G401 (cell line): ENCODE data around the gene G6PC1. TPM values are rescaled to one million over a fixed set of nuclear protein-coding genes. Genes with fewer than 3 reads are reported as not detected.
"Not testable (repeated sequence)": the region's sequence is repeated elsewhere in the genome, so short reads cannot be mapped to it uniquely, and the experiment has no call there.

Experiments used
- DNase-seq: peaks from one replicate; pipeline ENCODE4 v3.0.0-alpha.2; 2015; ENCODE audit warnings: low spot score
- in situ Hi-C: cut with HindIII; loops from 2 replicates; pipeline ENCODE4 v1.10.0; 2016; ENCODE audit warnings: low sequenced_read_pairs, mixed read lengths
- total RNA-seq: library from RNA; depleted of rRNA; stranded (reverse); fragments of >200 nt; shearing (Covaris generic); gene quantifications from 2 replicates; pipeline ENCODE4 v1.2.3, GENCODE V29; 2014; rRNA removed

G6PC1 gene
- not detected in 2 replicates for total RNA-seq

GRCh38 chr17:42900460-42901331 lies at the start of gene G6PC1:
G6PC1 (plus strand) TSS chr17:42900799; CDS start chr17:42900877, 78 bp downstream.
- DNase-seq, result no peak
- in situ Hi-C loops, result no loop called here

DNA sequence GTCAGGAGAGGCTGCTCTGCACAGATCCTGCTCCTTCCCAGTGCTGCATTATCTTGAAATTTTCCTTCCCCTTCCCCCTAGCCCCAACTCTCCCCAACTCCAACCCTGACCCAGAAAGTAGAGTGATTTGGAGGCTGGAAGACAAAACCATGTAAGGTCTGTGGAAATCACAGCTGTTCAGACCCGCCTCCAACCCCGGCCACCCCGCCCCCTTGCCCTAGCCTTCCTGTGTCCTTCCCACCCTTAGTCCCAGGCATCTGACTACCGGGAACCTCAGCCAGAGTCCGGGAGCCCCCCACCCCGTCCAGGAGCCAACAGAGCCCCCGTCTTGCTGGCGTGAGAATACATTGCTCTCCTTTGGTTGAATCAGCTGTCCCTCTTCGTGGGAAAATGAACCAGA lies 49.6 kb upstream of the G6PC1 start, which contains the start of gene AOC3:
Gene AOC3 (plus strand): TSS at position 246 of the 400 bp plus-strand sequence. CDS start 145 bp downstream, at position 391.
- in situ Hi-C loops, result no loop called here
- DNase-seq, result no peak

- in situ Hi-C loops, DNase-seq: not testable (repeated sequence)
These were observed 49.0 kb upstream of the G6PC1 start for GRCh38 chr17:42851371-42852240.

GRCh38 chr17:42852351-42852750 lies 48.2 kb upstream of the G6PC1 start:
- in situ Hi-C loops, result no loop called here
- DNase-seq, result no peak

- in situ Hi-C loops, result no loop called here
- DNase-seq, result no peak
These were observed 47.6 kb upstream of the G6PC1 start for GRCh38 chr17:42853004-42853403.

DNA sequence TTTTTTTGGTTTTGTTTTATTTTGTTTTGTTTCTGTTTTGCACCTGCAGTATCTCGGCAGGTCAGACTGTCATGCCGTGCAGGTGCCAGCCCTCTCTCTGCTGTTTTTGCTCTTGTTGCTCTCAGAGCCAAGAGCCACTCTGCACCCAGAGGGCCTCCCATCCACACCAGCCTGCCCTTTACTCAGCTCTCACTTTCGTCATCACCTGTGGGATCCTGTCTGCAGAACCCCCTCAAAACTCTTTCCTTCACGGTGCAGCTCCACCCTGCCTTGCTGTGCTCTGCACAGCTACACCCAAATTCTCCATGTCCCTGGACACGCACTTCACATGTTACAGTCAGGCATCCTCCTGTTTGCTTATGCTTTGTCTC lies 47.0 kb upstream of the G6PC1 start:
- DNase-seq, result no peak
- in situ Hi-C loops, result no loop called here

GRCh38 chr17:42853968-42854790 lies 46.4 kb upstream of the G6PC1 start:
- in situ Hi-C loops, result no loop called here
- DNase-seq, result no peak

GRCh38 chr17:42855048-42855596 lies 45.5 kb upstream of the G6PC1 start:
- DNase-seq, result no peak
- in situ Hi-C loops, result no loop called here

- in situ Hi-C loops, DNase-seq: not testable (repeated sequence)
These were observed 44.5 kb upstream of the G6PC1 start for GRCh38 chr17:42856093-42856492.

- DNase-seq, in situ Hi-C loops: not testable (repeated sequence)
These were observed 44.1 kb upstream of the G6PC1 start for GRCh38 chr17:42856516-42856915.

- no peak for DNase-seq
- in situ Hi-C loops, result no loop called here
These were observed 43.2 kb upstream of the G6PC1 start for GRCh38 chr17:42857389-42857788.

GRCh38 chr17:42865638-42866094 lies 34.9 kb upstream of the G6PC1 start:
- no peak for DNase-seq
- in situ Hi-C loops, result no loop called here

- in situ Hi-C loops, result no loop called here
- no peak for DNase-seq
These were observed 34.4 kb upstream of the G6PC1 start for GRCh38 chr17:42866216-42866615.

DNA sequence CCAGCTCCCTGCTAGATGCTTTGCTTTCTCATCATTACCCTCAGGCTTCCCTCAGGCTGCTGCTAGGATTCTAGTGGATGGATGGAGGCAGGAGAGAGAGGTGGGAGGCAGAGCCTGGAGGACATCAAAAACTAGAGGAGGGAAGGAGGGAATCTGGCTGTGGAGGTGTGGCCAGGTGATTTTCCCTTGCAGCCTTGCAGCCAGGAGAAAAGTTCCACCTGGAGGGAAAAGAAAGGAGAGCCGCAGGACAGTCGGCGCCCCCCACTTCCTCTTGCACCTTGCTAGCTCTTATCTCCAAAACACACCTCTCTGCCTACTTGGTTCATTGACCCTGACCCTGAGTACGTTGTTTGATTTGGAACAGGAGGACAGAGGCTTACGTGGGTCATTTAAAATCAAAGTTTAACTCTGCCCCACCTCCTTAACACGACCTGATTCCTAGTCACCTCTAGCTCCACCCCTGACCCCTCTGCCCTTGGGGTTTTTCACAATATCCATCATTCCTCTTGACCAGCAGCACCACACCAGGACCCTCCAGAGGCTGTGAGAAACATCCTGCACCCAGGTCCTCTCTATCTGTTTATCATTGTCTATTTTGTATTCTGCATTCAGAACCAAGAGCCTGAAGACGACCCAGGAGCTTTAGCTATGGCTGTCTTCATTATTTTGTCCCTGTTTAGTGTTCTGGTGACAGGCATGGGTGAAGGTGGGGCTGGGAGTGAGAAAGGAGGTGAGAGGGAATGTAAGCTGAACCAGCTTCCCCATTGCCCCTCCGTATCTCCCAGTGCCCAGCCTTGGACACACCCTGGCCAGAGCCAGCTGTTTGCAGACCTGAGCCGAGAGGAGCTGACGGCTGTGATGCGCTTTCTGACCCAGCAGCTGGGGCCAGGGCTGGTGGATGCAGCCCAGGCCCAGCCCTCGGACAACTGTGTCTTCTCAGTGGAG lies 33.7 kb upstream of the G6PC1 start:
- DNase-seq, result no peak
- in situ Hi-C loops, result no loop called here

- DNase-seq, in situ Hi-C loops: not testable (repeated sequence)
These were observed 32.8 kb upstream of the G6PC1 start for GRCh38 chr17:42867694-42868261.

DNA sequence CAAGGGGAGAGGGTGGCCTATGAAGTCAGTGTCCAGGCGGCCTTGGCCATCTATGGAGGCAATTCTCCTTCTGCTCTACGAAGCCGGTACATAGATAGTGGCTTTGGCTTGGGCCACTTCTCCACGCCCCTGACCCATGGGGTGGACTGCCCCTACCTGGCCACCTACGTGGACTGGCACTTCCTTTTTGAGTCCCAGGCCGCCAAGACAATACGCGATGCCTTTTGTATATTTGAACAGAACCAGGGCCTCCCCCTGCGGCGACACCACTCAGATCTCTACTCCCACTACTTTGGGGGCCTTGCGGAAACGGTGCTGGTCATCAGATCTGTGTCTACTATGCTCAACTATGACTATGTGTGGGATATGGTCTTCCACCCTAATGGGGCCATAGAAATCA lies 32.3 kb upstream of the G6PC1 start:
- in situ Hi-C loops, result no loop called here
- DNase-seq, result no peak

- in situ Hi-C loops, result no loop called here
- no peak for DNase-seq
These were observed 29.0 kb upstream of the G6PC1 start for GRCh38 chr17:42871647-42872046.
